HG03469 (cell line): ENCODE results near the gene RPS16.

Experiments
- ATAC-seq: cut with Tn5 transposase; IDR thresholded peaks from one replicate; pipeline ENCODE4 v1.9.1; 2021; ENCODE audit warnings: mild to moderate bottlenecking, moderate library complexity, moderate number of reproducible peaks; ENCODE audit not compliant: unreplicated experiment

RPS16 gene

DNA sequence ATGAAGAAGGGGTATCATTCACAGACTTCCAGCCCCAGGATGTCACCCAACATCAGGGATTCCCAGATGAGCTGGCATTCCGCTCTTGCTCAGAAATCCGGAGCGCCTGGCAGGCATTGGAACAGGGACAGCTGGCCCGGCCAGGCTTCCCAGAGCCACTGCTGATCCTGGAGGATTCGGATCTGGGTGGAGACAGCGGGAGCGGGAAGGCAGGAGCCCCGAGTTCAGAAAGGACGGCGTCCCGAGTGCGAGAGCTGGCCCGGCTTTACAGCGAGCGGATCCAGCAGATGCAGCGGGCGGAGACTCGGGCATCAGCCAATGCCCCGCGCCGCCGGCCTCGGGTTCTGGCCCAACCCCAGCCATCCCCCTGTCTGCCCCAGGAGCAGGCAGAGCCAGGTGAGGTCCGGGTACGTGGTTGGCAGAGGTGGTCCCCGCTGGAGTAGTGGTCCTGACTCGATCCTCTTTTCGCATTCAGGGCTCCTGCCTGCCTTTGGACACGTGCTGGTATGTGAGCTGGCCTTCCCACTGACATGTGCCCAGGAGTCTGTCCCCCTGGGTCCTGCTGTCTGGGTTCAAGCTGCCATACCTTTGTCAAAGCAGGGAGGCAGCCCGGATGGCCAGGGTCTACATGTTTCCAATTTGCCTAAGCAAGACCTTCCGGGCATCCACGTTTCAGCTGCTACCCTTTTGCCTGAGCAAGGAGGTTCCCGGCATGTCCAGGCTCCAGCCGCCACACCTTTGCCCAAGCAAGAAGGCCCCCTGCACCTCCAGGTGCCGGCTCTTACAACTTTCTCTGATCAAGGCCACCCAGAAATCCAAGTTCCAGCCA lies 12.3 kb downstream of the RPS16 start:
- no peak for ATAC-seq

DNA sequence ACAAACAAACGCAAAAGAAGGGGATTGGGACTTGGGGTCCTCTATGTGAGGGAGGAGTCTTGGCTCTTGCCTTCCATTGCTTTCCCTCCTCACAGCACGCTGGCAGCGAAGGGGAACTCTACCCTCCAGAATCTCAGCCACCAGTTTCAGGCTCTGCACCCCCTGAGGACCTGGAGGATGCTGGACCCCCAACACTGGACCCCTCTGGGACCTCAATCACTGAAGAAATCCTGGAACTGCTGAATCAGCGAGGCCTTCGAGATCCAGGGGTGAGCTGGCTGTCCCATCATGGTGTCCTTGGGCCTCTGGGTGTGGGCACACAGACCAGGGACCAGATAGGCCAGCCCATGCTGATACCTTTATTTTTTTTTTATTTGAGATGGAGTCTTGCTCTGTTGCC lies 13.7 kb downstream of the RPS16 start:
- ATAC-seq = no peak

DNA sequence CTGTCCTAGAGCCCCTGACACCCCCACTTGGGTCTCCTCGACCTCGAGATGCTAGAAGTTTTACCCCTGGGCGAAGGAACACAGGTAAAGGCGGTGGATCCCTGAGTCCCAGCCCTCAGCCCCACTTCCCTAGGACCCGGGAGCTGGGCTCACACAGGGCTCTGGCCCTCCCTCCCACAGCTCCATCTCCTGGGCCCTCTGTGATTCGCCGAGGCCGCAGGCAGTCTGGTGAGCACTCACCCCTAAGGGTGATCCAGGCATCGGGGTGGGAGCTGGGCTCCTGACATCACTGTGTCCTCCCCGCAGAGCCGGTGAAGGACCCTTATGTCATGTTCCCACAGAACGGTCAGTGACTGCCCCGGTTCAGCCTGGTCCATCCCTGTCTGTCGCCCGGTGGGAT lies 15.0 kb downstream of the RPS16 start:
- no peak for ATAC-seq

DNA sequence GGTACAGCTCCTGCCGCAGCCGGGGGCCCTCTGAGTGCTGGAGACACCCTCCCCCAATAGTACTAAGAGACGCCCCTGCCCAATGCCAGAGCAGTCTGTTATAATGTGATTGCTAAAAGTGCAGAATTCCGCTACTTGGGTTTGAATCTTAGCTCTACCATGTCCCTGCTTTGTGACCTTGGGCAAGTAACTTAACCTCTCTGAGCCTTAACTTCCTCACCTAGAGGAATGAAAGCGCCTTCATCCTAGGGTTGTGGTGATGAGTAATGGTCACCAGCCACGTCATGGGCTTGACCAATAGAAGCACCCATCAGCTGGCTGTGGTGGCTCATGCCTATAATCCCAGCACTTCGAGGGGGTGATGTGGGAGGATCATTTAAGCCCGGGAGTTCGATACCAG lies 16.7 kb downstream of the RPS16 start:
- ATAC-seq = no peak

DNA sequence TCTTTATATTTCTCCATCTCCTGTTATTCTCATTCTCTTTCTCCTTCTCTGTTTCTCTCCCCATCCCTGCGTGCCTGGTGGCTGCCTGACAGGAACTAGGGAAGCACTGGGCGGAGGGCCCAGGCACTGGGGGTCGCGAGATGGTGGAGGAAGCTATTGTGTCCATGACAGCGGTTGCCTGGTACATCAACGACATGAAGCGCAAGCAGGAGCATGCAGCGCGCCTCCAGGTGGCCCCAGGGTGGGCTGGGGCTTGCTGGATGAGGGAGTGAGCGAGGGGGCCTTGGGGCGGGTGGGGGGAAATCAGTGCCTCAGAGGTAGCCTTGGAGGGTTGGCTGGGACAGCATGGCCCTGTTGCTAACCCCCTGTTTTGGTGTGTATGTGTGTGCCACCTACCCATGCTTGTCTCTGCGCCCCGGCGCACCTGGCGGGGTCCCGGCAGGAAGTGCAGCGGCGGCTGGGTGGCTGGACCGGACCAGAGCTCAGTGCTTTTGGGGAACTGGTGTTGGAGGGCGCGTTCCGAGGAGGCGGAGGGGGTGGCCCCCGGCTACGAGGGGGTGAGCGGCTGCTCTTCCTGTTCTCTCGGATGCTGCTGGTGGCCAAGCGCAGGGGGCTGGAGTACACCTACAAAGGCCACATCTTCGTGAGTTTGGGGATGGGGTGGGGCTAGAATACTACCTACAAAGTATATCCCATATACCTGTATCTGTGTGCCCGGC lies 18.1 kb downstream of the RPS16 start:
- no peak for ATAC-seq

DNA sequence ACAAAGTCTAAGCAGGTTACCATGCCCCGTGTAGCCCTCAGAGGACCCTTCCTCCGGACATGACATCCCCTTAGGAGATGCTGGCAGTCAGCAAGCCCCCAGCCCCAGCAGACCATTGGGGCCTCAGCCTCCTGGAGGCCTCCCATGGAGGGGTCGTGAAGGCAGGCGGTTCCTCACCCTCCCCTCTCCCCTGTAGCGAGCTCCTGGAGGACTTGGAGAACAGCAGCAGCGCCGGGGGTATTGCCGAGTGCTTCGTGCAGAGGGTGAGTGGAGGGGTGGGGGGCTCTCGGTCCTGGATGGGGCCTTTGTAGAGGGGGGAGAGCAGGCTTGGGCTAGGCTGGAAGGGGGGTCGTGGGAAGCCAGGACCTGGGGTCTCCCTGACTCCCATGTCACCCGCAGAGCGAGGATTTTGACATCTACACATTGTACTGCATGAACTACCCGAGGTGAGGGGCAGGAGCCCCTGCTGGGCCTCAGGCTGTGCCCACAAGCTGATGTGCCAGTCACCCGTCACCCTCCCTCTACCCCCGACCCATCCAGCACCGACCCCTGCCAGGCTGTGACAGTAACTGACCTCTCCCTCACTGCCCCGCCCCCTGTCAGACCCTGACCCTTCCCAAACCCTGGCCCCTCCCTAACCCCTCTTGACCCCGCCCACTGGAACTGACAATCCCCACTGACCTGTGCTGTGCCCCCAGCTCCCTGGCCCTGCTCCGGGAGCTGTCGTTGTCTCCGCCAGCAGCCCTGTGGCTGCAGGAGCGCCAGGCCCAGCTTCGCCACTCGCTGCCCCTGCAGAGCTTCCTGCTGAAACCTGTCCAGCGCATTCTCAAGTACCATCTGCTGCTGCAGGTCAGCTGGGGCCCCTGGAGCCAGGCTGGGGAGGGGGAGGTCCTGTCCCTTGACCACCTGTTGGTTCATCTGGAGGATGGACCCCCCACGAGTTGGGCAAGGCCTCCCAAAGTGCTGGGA lies 19.3 kb downstream of the RPS16 start:
- ATAC-seq = no peak

DNA sequence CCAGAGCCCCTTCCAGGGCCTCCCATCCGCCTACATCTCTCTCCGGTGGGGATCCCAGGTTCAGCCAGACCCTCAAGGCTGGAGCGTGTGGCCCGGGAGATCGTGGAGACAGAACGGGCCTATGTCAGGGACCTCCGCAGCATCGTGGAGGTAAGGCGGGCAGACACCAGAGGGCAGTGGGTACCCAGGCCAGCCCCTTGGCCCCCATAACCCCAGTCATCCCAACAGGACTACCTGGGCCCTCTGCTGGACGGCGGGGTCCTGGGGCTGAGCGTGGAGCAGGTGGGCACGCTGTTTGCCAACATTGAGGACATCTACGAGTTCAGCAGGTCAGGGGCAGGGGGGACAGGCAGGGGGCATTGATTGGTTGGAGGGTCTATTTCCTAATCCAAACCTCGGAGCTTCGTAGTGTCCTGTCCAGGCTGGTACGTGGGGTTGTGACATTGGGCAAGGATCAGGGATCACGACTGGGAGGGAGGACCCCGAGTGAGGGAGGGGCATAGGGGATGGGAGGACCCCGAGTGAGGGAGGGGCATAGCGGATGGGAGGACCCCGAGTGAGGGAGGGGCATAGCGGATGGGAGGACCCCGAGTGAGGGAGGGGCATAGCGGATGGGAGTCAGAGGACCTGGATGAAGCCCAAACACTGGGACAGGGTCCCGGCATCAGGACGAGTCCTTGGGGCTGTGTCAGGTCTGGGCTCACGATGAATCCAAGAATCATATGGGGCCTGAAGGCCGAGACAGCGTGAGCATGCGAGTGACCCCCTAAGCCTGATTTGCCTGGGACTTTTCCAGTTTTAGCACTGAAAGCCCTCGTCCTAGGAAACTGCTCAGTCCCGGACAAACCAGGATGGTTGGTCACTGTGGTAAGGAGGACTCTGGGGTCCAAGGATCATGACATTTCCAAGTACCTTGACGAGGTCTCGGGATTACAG lies 20.4 kb downstream of the RPS16 start:
- ATAC-seq = no peak

DNA sequence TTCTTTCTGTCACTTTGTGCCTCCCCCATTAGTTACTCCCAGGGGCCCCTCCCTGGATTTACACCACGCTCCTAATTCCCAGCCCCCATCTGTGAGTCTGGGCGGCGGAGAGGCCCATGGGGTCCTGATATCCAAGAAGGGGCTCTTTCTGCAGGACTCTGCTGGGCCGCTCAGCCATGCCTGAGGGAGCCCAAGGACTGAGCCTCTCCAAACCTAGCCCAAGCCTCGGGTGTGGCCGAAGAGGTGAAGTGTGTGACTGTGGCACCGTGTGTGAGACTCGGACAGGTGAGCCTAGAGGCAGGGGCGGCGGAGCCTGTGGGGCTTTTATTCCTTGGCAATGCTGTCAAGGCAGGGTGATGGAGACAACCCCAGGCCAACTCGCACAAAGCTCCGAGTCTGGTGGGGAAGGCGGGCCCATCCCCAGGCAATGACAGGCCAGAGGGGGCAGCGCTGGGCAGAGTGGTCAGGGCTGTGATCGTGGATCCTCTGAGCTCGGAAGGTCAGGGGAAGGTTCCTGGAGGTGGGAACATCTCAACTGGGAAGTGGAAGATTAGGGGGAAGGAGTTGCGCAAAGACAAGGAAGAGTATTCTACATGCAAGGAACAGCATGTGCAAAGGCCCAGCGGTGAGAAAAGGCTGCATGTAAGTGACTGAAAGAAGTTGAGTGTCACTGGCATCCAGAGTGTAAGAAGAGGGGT lies 21.7 kb downstream of the RPS16 start:
- no peak for ATAC-seq

DNA sequence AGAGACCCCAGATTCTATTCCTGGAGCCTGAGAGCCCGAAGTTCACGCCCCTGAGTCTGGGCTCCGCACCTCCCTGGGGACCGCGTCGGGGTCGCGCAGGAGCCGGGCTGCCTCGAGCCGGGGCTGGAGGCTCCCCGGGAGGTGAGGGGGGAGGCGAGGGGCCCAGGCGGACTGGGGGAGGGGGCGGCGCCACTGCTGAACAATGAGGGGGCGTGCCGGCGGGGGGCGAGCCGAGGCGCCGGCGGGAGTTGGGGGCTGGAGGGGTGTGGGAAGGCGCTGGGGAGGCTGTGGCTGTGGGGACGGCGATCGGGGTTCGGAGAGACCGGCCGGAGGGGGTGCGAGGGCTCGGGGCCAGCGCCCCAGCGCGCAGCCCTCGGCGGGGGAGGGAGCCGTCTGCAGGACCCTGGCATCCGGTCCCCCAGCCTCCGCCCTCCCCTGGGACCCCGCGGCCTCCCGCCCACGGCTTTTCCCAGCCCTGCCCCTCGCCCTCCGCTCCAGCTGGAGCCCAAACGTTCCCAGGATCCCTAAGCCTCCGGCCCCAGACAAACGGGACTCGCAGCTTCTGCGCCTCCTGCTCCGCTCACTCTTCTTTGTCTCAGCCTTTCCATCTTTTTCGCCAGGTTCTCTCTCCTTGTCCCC lies 22.4 kb downstream of the RPS16 start:
- ATAC-seq = no peak

DNA sequence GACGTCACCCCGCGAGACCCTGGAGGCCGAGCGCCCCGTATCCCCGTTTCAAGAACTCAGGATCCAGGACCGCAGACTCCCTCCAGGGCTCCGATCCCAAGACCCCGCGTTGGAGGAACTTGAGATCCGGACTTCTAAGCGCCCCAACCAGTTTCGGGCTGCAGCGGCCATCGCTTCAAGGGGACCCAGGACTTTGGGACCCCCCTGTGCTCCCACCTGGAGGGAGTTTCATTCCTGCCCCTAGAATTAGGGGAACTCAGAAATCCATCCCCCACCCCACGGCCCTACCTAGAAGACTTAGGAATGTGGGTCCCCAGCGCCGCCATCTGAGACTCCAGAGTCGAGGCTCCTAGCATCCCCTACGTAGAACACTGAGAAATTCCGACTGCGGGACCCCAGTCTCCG lies 22.9 kb downstream of the RPS16 start:
- ATAC-seq = no peak

DNA sequence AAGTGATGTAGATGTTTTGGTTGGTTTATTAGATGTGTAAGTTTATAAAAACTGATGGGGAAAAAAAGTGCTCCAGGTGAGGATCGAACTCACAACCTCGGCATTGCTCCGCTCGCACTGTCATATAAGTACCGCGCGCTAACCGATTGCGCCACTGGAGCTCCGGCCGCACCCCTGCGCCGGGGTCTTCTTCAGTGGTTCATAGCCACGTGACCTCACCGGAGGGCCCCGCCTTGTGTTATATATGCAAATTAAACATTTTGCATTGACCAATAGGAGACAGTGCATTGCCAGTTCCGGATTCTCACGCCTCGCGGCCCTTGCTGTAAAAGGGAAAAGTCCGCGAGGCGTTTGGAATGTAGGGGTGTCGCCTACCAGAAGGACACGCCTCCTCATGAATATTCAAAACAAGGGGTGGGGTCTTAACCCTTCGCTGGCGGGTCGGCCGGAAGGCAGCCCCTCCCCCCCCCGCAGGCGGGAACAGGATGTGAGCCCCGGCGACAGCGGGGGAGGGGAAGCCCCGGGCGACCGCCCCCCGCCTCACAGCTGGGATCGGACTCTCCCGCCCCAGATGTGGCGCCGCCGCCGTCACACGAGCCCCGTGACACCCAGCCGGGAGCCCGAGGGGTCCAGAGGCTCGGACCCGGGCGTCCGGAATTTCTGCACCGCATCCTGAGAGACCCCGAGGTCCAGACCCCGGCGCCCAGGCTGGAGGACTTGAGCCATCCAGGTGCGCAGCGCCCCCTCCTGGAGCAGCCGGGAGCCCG lies 23.5 kb downstream of the RPS16 start, which contains the start of gene PLEKHG2:
TSS of gene PLEKHG2 (plus strand) at position 570 of the 767 bp plus-strand sequence. CDS start 1,418 bp downstream, outside the sequence.
- ATAC-seq = peak; percentile 35

DNA sequence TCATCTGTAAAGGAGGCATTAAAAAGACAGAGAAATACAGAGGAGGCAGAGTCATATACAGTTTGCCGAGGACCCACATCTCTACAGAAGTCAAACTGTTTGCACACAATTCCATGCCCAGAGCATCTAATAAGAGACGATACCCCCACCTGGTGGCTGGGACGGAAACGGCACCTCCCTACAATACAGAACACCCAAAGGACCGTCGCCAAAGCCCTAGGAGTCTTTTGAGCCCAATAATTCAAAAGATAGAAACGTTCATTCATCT lies 24.0 kb downstream of the RPS16 start:
- peak; percentile 16 for ATAC-seq

DNA sequence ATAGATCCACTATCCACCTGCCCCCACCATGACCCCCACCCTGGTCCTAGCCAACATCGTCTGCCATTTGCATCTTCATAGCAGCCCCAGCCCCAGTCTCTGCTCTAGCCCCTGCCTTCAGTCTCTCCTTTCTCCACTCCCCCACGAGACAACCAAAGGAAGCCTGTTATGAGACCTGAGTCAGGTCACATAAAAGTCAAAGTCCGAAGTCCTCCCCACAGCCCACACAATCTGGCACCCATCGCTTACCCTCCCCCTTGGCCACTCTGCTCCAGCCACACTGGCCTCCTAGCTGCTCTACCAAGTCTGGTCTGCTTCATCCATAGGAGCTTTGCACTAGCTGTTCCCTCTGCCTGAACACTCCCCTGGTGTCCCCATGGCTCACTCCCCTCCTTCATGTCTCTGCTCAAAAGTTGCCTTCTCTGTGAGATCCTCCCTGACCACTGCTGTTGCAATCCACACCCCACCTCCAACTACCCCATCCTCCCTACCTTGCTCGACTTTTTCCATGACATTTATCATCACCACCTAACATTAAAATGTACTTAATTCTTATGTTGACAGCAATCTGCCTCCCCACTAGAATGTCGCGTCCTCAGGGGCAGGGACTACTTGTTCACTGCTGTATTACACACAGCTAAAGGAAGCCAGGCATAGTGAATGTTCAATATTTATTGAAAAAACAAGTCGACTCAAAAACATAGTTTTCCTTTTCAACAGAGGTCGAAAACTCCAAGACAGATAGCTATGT lies 24.5 kb downstream of the RPS16 start:
- ATAC-seq = no peak

DNA sequence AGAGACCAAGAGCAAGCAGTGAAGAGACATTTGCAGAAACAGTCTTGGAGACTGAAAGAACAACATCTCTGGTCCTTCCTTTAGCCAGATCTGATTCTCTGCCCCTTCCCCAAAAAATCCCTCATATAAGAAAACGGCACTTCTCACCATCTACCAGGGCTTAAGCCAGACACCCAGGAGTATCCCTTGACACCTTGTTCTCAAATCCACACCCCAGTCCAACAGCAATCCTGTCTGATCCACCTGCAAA lies 25.0 kb downstream of the RPS16 start:
- ATAC-seq = no peak

DNA sequence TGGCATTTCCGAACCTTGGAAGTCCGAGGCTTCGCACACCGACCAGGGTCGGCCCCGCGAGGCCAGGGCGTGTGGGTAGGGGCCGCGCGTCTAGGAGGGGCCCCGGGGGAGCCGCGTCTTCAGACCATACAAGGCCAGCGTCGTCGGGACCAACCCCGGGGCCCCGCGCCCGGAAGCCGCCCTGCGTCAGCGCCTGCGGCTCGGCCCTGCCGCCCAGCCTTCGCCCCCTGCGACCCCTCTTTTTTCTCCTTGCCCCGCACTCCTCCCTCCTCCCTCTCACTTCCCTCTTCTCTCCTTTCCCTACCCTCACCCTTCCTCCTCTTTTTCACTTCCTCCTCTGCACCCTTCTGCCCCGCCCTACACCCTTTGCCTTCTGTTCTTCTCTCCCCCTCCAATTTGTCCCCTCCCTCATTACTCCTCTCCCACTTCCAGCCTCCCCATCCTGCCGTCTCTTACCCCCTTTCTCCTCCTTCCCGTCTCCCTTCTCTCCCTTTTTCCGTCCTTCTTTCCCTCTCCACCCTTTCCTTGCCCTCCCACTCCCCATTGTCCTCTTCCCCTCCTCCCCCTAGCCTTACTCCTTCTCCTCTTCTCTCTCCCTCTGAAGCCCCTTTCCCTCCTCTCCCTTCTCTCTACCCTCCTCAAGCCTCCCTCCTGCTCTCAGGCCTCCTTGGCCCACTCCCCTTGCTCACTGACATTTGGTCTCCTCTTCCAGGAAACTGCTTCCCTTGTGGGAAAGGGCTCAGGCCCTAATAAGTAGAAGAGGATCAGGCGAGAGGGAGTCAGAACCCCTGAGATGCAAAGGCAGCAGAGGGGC lies 25.5 kb downstream of the RPS16 start:
- ATAC-seq = no peak

DNA sequence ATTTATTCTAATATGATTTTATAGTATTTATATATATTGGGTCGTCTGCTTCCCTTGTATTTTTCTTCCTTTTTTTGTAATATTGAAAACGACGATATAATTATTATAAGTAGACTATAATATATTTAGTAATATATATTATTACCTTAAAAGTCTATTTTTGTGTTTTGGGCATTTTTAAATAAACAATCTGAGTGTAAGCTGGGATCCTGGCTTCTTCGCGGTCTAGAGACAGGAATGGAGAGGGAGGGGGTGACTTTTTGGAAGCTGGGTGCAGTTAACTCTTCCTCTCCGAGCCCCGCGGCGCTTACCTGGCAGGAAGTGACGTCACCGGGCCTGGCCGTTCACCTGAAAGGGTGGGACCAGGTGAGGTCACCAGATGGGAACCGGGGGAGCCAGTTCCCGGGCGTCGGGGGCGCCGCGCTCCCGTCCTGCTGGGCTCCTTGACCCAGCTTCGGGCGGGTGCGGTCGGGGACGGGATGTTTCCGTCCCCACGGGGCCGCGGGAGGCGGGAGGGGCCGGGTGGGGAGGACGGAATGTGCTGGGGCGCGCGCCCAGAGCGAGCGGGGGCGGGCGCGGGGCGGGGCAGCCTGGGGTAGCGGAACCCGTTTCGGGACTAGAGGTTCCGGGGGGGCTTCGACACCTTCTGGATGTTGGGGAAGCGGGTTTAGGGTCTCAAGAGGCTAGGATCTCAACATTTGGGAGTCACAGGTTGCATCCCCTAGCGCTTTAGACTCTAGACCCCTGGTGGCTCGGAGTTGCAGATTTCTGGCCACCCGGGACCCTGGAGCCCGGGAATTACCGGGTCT lies 26.3 kb downstream of the RPS16 start:
- ATAC-seq = no peak
